HEK293 (cell line): ENCODE measurements around the gene ARL8B.

Experiments used
- CTCF ChIA-PET: fragments of 350-600 bp; formaldehyde crosslinking; extraction: SDS; loops from one replicate; lab custom pipeline; 2021; ENCODE audit warnings: antibody characterized with exemption; lab: Yijun Ruan, JAX
- POLR2A ChIA-PET: fragments of 300-600 bp; formaldehyde crosslinking; extraction: SDS; loops from one replicate; lab custom pipeline; 2020; ENCODE audit warnings: antibody characterized with exemption, inconsistent platforms; lab: Yijun Ruan, JAX
- H3K27ac ChIP-seq: fragments of 200-500 bp; sonication (Bioruptor generic); 2 replicates; pipeline ENCODE4 v1.5.1; 2014; ENCODE audit warnings: low read depth, low read length, control low read depth, inconsistent platforms; ENCODE audit errors: extremely low read depth
- H3K36me3 ChIP-seq, 2 experiments: fragments of 200-500 bp in 1 of 2; sonication (Bioruptor generic) in 1 of 2; 1 replicate in 1 of 2; 2 replicates in 1 of 2; pipeline ENCODE4 v1.5.1; 2014 to 2017; ENCODE audit warnings: inconsistent platforms in 2 of 2, low read length in 2 of 2; ENCODE audit not compliant: control insufficient read depth in 2 of 2, insufficient read depth in 1 of 2
- H3K4me1 ChIP-seq: fragments of 200-500 bp; sonication (Bioruptor generic); 2 replicates; pipeline ENCODE4 v1.5.1; 2014; ENCODE audit warnings: mild to moderate bottlenecking, low read length, inconsistent platforms; ENCODE audit not compliant: control insufficient read depth, insufficient read depth
- H3K4me3 ChIP-seq: 2 replicates; pipeline ENCODE4 v1.5.1; 2011; ENCODE audit warnings: low read depth, mild to moderate bottlenecking, control low read depth, low read length, moderate library complexity
- H3K9me3 ChIP-seq: fragments of 200-500 bp; sonication (Bioruptor generic); 2 replicates; pipeline ENCODE4 v1.5.1; 2014; ENCODE audit warnings: low read depth, low read length, inconsistent platforms; ENCODE audit not compliant: control insufficient read depth, insufficient read depth
- BCL11A ChIP-seq: fragments of 450-650 bp; formaldehyde crosslinking; IDR thresholded peaks from 2 replicates; pipeline ENCODE4 v1.5.1; 2016; ENCODE audit warnings: low read depth, missing biosample characterization, missing genetic modification characterization
- GFI1B ChIP-seq: fragments of 450-650 bp; formaldehyde crosslinking; IDR thresholded peaks from 2 replicates; pipeline ENCODE4 v1.5.1; 2016; ENCODE audit warnings: missing biosample characterization, missing genetic modification characterization
- HOXC10 ChIP-seq: sonication (generic); formaldehyde crosslinking; IDR thresholded peaks from 2 replicates; pipeline ENCODE4 v1.8.1; 2023; ENCODE audit warnings: mild to moderate bottlenecking, missing genetic modification reagents
- KLF1 ChIP-seq: fragments of 450-650 bp; formaldehyde crosslinking; IDR thresholded peaks from 2 replicates; pipeline ENCODE4 v1.5.1; 2016; ENCODE audit warnings: missing biosample characterization, missing genetic modification characterization
- KLF8 ChIP-seq: fragments of 450-650 bp; formaldehyde crosslinking; IDR thresholded peaks from 2 replicates; pipeline ENCODE4 v1.5.1; 2016; ENCODE audit warnings: missing biosample characterization, missing genetic modification characterization
- KLF9 ChIP-seq: fragments of 450-650 bp; formaldehyde crosslinking; IDR thresholded peaks from 2 replicates; pipeline ENCODE4 v1.5.1; 2016; ENCODE audit warnings: missing biosample characterization, missing genetic modification characterization, low read depth
- OVOL3 ChIP-seq: fragments of 450-650 bp; formaldehyde crosslinking; IDR thresholded peaks from 2 replicates; pipeline ENCODE4 v1.5.1; 2016; ENCODE audit warnings: missing biosample characterization, missing genetic modification characterization
- PRDM1 ChIP-seq: fragments of 450-650 bp; formaldehyde crosslinking; IDR thresholded peaks from 2 replicates; pipeline ENCODE4; 2016; ENCODE audit warnings: missing biosample characterization, missing genetic modification characterization
- ZFP69B ChIP-seq: fragments of 450-650 bp; formaldehyde crosslinking; IDR thresholded peaks from 2 replicates; pipeline ENCODE4 v1.5.1; 2016; ENCODE audit warnings: missing biosample characterization, missing genetic modification characterization
- ZNF311 ChIP-seq: fragments of 450-650 bp; formaldehyde crosslinking; IDR thresholded peaks from 2 replicates; pipeline ENCODE4 v1.5.1; 2017; ENCODE audit warnings: missing biosample characterization, missing genetic modification characterization, borderline replicate concordance
- ZNF416 ChIP-seq: fragments of 450-650 bp; formaldehyde crosslinking; IDR thresholded peaks from 2 replicates; pipeline ENCODE4 v1.5.1; 2016; ENCODE audit warnings: missing biosample characterization, missing genetic modification characterization
- ZNF600 ChIP-seq: fragments of 450-650 bp; formaldehyde crosslinking; IDR thresholded peaks from 2 replicates; pipeline ENCODE4 v1.5.1; 2016; ENCODE audit warnings: missing biosample characterization, missing genetic modification characterization
- ZNF624 ChIP-seq: fragments of 450-650 bp; formaldehyde crosslinking; IDR thresholded peaks from 2 replicates; pipeline ENCODE4 v1.5.1; 2017; ENCODE audit warnings: missing biosample characterization, missing genetic modification characterization
- ZNF664 ChIP-seq: fragments of 450-650 bp; formaldehyde crosslinking; IDR thresholded peaks from 2 replicates; pipeline ENCODE4 v1.5.1; 2016; ENCODE audit warnings: missing biosample characterization, missing genetic modification characterization
- ZNF830 ChIP-seq: fragments of 450-650 bp; IDR thresholded peaks from 2 replicates; pipeline ENCODE4 v1.5.0; 2018; ENCODE audit warnings: missing biosample characterization, missing genetic modification characterization, low read depth, mild to moderate bottlenecking, moderate library complexity
- ZNF837 ChIP-seq: fragments of 450-650 bp; formaldehyde crosslinking; IDR thresholded peaks from 2 replicates; pipeline ENCODE4 v1.5.1; 2016; ENCODE audit warnings: missing biosample characterization, missing genetic modification characterization
- TF ChIP-seq, protein P1 (sequence below): fragments of 450-650 bp; formaldehyde crosslinking; IDR thresholded peaks from 2 replicates; pipeline ENCODE4 v1.5.1; 2016; ENCODE audit warnings: missing biosample characterization, missing genetic modification characterization
- TF ChIP-seq, protein P2 (sequence below): fragments of 450-650 bp; formaldehyde crosslinking; IDR thresholded peaks from 2 replicates; pipeline ENCODE4 v1.5.1; 2016; ENCODE audit warnings: missing biosample characterization, missing genetic modification characterization
- TF ChIP-seq, protein P3 (sequence below): fragments of 450-650 bp; formaldehyde crosslinking; IDR thresholded peaks from 2 replicates; pipeline ENCODE4 v1.5.1; 2017; ENCODE audit warnings: missing biosample characterization, missing genetic modification characterization

Gene ARL8B

DNA sequence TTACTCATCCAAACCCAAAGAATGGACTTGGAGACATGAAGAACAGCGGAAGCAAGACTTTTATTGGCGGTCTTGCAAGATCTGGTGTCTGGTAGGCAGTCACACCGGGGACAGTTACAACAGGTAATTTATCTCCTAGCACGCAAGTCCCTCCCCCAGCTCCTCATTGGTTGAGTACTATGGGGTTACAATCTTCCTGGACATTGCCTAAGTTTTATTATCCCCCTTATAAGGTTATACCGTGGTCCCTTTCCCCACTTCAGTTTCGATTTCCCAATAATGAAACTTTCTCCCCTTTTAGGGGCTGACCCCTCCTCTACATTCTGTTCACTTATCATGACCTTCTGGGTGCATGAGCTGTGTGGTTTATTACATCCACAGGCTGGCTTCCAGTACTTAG is 18.7 kb downstream of the ARL8B start:
- POLR2A ChIA-PET: no interaction called here
- CTCF ChIA-PET: no interaction called here
- no peak for TF ChIP-seq ZNF837 (tag by site-specific recombination)
- peak; percentile 30; the same call in 1 of the 2 replicates for TF ChIP-seq PRDM1 (tag by site-specific recombination)

DNA sequence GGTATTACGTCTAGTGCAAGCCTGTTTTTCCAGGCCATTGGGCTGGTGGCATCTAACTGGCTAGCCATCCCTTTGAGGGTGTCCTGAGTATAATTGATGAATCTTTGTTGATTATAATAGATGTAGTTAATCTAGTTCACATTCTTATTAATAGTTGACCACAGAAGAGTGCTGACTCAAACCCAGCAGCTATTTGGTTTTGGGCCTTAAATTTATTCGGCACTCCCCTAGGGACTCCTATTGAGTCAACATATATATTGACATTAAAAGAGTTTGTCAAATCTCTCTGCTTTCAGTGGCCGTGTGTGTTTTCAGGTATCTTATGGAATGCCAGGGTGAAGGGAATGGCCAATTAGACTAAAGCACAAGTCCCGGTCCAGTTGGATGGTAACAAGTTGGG is 19.7 kb downstream of the ARL8B start:
- Histone ChIP-seq H3K4me1 (peaks cover 13% of the 10 kb centered on the region), H3K9me3 (no peaks in the 10 kb centered on the region), H3K27ac (no peak overlapping the region), H3K36me3 (peaks cover 0 to 6% of the 10 kb centered on the region in 2 experiments; a peak in 1 of 3 replicates), H3K4me3 (no peak overlapping the region)
- CTCF ChIA-PET: no interaction called here
- POLR2A ChIA-PET: no interaction called here
- TF ChIP-seq ZNF830 (tag by site-specific recombination) (no peak), BCL11A (no peak), ZNF664 (tag by site-specific recombination) (no peak), KLF1 (tag by site-specific recombination) (no peak), GFI1B (tag by site-specific recombination) (no peak), KLF8 (tag by site-specific recombination) (no peak), KLF9 (tag by site-specific recombination) (no peak), ZNF624 (no peak), ZNF600 (no peak), ZFP69B (tag by site-specific recombination) (no peak)
- TF ChIP-seq, protein P1, sequence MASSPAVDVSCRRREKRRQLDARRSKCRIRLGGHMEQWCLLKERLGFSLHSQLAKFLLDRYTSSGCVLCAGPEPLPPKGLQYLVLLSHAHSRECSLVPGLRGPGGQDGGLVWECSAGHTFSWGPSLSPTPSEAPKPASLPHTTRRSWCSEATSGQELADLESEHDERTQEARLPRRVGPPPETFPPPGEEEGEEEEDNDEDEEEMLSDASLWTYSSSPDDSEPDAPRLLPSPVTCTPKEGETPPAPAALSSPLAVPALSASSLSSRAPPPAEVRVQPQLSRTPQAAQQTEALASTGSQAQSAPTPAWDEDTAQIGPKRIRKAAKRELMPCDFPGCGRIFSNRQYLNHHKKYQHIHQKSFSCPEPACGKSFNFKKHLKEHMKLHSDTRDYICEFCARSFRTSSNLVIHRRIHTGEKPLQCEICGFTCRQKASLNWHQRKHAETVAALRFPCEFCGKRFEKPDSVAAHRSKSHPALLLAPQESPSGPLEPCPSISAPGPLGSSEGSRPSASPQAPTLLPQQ (tag by site-specific recombination): no peak
- TF ChIP-seq, protein P2, sequence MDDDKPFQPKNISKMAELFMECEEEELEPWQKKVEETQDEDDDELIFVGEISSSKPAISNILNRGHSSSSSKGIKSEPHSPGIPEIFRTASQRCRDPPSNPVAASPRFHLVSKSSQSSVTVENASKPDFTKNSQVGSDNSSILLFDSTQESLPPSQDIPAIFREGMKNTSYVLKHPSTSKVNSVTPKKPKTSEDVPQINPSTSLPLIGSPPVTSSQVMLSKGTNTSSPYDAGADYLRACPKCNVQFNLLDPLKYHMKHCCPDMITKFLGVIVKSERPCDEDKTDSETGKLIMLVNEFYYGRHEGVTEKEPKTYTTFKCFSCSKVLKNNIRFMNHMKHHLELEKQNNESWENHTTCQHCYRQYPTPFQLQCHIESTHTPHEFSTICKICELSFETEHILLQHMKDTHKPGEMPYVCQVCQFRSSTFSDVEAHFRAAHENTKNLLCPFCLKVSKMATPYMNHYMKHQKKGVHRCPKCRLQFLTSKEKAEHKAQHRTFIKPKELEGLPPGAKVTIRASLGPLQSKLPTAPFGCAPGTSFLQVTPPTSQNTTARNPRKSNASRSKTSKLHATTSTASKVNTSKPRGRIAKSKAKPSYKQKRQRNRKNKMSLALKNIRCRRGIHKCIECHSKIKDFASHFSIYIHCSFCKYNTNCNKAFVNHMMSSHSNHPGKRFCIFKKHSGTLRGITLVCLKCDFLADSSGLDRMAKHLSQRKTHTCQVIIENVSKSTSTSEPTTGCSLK: no peak

More for the DNA sequence above, 18.7 kb downstream of the ARL8B start:
- Histone ChIP-seq H3K36me3 (peaks cover 0 to 6% of the 10 kb centered on the region in 2 experiments; a peak in 1 of 3 replicates), H3K9me3 (no peaks in the 10 kb centered on the region), H3K27ac (no peak overlapping the region), H3K4me1 (peaks cover 13% of the 10 kb centered on the region), H3K4me3 (no peak overlapping the region)

DNA sequence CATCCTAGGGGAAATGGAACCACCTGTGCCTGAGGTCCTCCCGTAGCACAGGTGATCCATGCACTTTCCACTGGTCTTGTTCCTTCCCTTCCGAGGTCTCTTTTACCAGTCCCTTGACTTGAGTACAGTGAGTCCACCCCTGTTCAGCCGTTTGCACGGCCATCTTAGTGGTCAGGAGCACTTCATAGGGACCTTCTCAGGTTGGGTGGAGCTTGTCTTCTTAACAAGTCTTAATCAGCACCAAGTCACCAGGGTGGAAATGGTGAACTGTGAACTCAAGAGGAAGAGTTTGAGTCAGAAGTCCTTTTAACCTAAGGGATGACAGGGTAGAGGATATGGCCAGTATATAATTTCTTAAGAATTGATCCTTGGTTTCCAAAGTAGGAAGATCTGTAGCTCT is 21.4 kb downstream of the ARL8B start:
- Histone ChIP-seq H3K4me3 (no peak overlapping the region), H3K9me3 (no peaks in the 10 kb centered on the region), H3K36me3 (peaks cover 0 to 6% of the 10 kb centered on the region in 2 experiments; a peak in 1 of 3 replicates), H3K4me1 (peaks cover 6% of the 10 kb centered on the region), H3K27ac (no peak overlapping the region)
- no peak for TF ChIP-seq ZNF311 (tag by site-specific recombination)
- TF ChIP-seq, protein P3, sequence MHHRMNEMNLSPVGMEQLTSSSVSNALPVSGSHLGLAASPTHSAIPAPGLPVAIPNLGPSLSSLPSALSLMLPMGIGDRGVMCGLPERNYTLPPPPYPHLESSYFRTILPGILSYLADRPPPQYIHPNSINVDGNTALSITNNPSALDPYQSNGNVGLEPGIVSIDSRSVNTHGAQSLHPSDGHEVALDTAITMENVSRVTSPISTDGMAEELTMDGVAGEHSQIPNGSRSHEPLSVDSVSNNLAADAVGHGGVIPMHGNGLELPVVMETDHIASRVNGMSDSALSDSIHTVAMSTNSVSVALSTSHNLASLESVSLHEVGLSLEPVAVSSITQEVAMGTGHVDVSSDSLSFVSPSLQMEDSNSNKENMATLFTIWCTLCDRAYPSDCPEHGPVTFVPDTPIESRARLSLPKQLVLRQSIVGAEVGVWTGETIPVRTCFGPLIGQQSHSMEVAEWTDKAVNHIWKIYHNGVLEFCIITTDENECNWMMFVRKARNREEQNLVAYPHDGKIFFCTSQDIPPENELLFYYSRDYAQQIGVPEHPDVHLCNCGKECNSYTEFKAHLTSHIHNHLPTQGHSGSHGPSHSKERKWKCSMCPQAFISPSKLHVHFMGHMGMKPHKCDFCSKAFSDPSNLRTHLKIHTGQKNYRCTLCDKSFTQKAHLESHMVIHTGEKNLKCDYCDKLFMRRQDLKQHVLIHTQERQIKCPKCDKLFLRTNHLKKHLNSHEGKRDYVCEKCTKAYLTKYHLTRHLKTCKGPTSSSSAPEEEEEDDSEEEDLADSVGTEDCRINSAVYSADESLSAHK (tag by site-specific recombination): no peak
- TF ChIP-seq HOXC10: no peak
- no peak for TF ChIP-seq ZNF416 (tag by site-specific recombination)
- no peak for TF ChIP-seq OVOL3 (tag by site-specific recombination)
- CTCF ChIA-PET: no interaction called here
- POLR2A ChIA-PET: no interaction called here
